LNCaP clone FGC (cell line): ENCODE measurements around the gene SERPINA1.

Experiments
- DNase-seq: peaks from one replicate; pipeline ENCODE4 v3.0.0-alpha.2; 2011; ENCODE audit warnings: low read depth
- H3K4me3 ChIP-seq: 2 replicates; pipeline ENCODE4 v1.5.1; 2011; ENCODE audit warnings: mild to moderate bottlenecking, low read depth, low read length, control low read depth
- TF ChIP-seq, protein P1 (sequence below): IDR thresholded peaks from 2 replicates; pipeline ENCODE4 v1.5.1; 2012; ENCODE audit warnings: mild to moderate bottlenecking; ENCODE audit not compliant: control insufficient read depth, insufficient read depth; ENCODE audit errors: extremely low read depth

SERPINA1 gene

DNA sequence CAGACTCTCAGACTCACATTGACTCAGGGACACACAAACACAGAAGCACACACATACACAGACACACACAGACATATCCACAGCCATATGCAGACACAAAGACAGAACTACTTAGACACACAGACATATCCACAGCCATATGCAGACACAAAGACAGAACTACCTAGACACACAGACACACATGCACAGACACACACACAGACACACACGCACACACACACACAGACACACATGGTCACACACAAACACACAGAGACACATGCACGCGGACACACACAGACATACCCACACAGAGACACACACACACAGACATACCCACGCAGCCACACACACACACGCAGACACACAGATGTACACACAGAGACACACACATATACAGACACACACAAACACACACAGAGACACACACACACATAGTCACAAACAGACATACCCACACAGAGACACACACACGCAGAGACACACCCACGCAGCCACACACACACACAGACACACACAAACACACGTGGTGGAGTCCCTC, 25.7 kb downstream of the SERPINA1 start:
- no peak overlapping the region for H3K4me3 ChIP-seq
- TF ChIP-seq, protein P1, sequence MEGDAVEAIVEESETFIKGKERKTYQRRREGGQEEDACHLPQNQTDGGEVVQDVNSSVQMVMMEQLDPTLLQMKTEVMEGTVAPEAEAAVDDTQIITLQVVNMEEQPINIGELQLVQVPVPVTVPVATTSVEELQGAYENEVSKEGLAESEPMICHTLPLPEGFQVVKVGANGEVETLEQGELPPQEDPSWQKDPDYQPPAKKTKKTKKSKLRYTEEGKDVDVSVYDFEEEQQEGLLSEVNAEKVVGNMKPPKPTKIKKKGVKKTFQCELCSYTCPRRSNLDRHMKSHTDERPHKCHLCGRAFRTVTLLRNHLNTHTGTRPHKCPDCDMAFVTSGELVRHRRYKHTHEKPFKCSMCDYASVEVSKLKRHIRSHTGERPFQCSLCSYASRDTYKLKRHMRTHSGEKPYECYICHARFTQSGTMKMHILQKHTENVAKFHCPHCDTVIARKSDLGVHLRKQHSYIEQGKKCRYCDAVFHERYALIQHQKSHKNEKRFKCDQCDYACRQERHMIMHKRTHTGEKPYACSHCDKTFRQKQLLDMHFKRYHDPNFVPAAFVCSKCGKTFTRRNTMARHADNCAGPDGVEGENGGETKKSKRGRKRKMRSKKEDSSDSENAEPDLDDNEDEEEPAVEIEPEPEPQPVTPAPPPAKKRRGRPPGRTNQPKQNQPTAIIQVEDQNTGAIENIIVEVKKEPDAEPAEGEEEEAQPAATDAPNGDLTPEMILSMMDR = no peak
- no peak for DNase-seq

DNA sequence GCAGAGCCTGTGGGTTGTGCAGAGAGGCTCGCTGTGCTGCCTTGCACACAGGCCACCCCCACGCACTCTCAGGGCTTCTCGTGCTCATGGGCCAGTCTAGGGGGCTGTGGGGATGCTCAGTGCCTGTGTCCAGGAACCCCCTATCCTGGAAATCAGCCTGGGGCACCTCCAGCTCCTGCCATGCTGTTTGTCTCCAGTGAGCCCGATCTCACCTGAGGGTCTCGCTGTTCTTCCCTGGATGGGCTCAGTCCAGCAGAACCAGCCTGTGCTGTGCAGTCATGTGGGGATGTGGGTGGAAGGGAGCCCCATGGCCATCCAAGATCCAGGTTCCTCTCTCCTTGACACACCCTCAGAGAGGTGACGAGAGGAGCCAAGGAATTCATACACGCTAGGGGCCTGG, 26.7 kb downstream of the SERPINA1 start:
- TF ChIP-seq, protein P1 = no peak
- no peak for DNase-seq
- H3K4me3 ChIP-seq = no peak overlapping the region

DNA sequence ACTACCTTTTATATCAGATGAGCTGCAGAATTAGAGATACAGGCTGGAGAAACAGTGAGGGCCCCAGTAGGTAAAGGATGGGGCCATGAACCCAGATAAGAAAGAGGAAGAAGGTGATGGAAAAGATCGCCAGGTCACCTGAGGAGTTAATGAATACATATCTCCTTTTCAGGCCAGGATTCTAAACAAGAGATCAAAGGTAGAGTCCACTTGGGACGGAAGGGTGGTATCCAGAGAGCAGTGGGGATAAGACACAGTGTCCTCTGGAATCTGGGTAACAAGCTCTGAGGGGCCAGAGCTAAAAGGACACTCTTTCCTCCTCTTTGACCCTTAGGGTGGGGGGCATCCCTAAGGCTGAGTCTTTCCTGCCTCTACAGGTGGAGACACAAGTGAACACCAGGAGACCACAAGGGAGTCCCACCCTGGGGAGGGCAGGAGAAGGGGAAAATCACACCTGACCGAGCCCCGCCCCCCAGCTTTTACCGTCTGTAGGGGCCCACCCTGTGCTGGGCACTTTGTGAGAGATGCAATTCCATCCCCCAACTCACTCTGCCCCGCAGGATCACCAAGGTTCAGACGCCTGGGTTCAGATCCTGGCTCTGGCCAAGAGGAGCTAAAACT, 27.3 kb downstream of the SERPINA1 start:
- no peak for DNase-seq
- no peak overlapping the region for H3K4me3 ChIP-seq
- TF ChIP-seq, protein P1 = no peak

DNA sequence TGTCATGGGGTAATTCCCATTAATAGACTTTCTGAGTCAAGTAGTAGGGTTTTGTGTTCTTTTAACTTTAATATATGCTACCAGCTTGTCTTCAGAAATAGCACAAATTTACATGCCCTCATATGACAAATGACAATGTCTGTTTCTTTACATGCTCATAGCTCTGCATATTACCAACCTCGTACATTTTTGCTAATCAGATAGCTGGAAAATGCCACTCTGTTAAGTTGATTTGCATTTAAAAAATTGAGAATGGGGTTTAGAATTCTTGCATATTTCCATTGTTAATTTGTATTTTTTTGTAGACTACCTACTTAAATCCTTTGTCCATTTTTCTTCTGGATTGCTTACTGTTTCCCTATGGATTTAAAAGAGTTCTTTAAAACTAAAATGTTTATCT, 31.2 kb downstream of the SERPINA1 start:
- TF ChIP-seq, protein P1 = no peak
- no peak overlapping the region for H3K4me3 ChIP-seq
- no peak for DNase-seq

DNA sequence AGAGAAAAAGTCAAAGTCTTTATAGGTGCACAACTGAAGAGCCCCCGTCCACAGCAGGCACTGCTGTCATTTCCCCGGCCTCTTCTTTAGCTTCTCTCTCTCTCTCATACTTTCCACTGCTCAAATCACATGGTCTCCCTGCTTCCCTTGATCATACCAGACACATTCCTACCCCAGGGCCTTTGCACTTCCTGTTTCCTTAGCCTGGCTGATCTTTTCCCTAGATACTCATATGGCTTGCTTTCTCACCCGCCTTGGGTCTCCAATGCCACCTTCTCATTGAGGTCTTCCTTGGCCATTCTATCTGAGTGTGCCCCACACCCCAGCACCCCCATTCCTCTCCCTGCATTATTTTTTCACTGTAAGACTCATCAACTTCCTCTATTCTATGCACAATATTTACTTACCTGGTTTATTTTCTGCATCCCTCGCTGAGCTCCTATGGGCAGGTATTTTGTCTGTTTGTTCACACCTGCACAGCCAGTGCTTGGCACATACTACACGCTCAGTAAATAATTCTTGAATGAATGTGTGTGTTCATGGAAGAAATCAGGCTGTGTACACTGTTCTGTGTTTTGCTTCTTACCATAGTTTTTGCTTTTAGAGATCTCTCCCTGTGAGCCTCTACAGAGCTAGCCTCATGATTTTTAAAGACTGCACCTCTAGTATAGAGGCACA, 31.9 kb downstream of the SERPINA1 start:
- H3K4me3 ChIP-seq = no peak overlapping the region
- TF ChIP-seq, protein P1 = no peak
- no peak for DNase-seq

DNA sequence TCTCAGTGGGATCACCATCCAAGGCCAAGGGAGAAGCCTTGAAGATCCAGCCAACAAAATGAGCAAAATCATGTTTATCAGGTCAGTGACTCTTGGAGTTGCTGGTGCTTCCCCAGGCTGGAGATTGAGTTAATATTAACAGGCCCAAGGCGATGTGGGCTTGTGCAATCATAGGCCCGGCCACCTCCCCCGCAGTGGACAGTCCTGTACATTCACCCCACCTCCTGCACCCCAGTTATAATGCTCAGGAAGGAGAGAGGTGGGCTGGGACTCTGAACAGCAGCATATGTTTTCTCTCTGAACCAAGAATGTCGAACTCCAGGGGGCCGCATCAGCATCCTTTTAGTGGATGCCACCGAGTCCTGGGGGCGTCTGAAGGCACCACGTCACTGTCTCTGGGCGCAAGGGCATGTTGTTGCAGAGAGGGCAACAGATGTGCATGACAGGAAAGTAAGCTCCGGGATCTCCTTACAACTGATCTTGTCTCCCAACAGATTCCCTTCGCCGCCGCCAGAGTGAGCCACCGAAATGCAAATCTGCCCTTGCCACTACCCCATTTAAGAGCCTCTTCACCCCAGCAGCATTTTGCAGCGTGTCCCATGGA, 33.1 kb downstream of the SERPINA1 start:
- TF ChIP-seq, protein P1 = peak; percentile 48
- DNase-seq = no peak
- H3K4me3 ChIP-seq = no peak overlapping the region
